IPS DF 4.7 (cell line): ENCODE measurements around the gene ATP13A4.

Experiments
- DNase-seq: peaks from one replicate; pipeline ENCODE4 v3.0.0-alpha.2; 2013; ENCODE audit warnings: low spot score; ENCODE audit errors: extremely low read depth

ATP13A4 gene

DNA sequence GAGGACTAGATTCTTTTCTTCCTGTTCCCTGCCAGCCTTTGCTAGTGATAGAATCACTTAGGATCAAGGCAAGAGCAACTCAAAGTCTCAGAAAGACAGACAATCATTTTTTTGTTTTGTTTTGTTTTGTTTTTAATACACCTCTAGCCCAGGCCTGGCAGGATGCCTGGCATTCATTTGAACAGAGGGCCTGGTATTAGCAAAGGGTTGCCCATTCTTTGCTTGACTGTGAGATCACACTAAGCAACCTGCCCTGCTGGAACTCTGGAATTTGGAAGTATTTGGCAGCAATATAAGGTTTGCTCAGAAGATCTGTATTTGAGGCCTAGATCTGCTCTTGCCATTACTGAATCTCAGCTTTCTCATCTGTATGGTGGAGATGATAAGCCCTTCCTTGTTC lies 154.4 kb downstream of the ATP13A4 start:
- no peak for DNase-seq

DNA sequence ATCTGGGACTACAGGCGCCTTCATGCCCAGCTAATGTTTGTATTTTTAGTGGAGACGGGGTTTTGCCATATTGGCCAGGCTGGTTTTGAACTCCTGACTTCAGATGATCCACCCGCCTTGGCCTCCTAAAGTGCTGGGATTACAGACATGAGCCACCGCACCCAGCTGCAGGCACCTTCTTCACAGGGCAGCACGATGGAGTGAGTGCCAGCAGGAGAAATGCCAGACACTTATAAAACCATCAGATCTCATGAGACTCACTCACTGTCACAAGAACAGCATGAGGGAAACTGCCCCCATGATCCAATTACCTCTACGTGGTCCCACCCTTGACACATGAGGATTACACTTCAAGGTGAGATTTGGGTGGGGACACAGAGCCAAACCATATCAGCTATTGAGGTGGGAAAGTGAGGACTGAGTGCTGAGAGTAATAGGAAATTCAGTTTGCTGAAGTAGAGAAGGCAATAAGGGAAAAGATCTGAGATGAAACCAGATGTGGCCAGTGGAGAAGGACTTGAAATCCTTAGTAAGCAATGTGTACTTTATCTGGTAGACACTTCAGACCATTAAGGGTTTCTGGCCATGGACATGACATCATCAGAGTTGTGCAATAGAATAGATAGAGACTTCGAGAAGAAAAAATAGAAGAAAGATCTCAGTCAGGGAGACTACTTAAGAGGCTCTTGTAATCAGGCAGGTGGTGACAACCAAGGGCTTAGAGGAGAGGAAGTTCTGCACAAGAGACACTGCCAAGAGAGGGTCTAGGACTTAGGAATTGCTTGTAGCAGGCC lies 158.0 kb downstream of the ATP13A4 start:
- DNase-seq = no peak

GRCh38 chr3:193391902-193392301 lies 162.8 kb downstream of the ATP13A4 start:
- DNase-seq = no peak

DNA sequence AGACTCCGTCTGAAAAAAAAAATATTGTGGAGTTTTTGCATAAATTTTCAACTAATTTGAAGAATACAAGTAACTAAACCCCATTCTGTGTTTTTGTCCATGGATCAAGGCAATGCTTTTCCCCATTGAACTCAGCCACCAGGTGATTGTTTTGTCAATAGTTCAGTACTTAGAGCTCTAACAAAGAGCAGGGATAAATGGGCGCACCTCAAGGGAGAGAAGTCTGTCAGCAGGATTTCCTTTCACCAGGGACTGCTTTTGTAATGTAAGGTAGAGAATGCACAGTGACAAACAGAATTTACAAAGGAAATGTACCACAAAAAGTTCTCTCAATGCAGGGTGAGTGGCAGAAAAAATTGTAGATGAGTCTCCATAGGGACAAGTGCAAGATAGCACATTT lies 165.4 kb downstream of the ATP13A4 start:
- peak; percentile 30 for DNase-seq

DNA sequence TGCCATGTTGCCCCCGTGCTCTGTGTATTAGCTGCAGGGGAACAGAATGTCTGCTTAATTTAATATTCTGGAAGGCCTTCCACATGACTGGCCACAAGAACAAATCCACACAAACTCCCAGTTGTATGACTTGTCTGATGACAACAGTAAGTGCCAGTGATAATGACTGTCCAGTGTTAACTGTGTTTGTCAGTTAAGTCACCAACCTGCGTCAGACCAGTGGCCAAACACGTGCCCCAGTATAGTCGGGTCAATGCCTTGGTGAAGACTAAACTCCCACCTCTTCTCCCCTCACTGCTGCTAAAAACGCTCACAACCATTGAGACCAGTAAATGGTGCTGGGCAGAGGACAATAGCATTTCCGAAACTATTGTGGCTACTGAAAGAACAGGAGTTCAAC lies 166.3 kb downstream of the ATP13A4 start:
- no peak for DNase-seq

DNA sequence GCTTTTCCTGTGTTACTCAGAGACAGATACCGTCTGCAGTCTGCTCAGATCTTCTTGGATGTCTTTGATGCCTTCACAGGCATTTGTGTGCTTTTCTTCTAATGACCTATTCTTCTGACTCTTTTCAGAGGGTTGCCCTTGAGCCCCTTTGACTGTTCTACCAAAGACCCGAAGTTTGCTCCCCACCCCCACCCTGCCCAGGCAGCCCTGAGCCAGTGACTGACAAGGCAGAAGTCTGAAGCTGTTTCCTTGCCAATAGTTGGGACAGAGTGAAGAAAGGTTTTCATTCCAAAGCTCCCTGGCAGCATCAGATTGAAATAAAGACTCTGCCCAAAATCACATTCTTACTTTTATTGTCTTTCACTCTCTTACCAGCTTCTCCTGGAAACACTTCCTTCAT lies 167.1 kb downstream of the ATP13A4 start:
- DNase-seq = no peak

GRCh38 chr3:193378706-193379105 lies 176.0 kb downstream of the ATP13A4 start, which contains the start of gene ATP13A5:
Gene ATP13A5, minus strand, starts transcription at chr3:193378753. Its CDS starts 28 bp downstream, at chr3:193378725.
- DNase-seq = no peak

- DNase-seq = no peak
Observed at GRCh38 chr3:193377591-193377990, 177.1 kb downstream of the ATP13A4 start.

DNA sequence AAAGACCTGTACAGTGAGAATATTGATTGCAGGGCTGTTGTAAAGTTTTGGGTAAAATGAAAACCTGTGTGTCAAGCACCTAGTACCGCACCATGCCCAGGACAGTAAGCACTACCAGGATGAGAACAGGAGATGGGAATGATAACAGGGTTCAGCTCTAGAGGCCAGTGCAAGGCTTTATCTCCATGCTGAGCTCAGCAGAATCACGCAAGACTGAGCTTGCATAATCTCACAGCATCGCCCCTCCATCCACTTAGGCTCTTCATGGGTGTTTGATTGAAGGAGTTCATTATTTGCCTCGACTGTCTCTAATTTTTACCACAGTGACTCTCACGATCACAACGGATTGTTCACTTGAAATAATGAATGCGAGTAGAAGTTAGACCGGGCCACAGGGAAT lies 179.1 kb downstream of the ATP13A4 start:
- DNase-seq = no peak

GRCh38 chr3:193372783-193373182 lies 181.9 kb downstream of the ATP13A4 start:
- DNase-seq = no peak

- no peak for DNase-seq
Observed at GRCh38 chr3:193367868-193368267, 186.8 kb downstream of the ATP13A4 start.

GRCh38 chr3:193357291-193357690 lies 197.4 kb downstream of the ATP13A4 start:
- DNase-seq = no peak

GRCh38 chr3:193354423-193354822 lies 200.3 kb downstream of the ATP13A4 start:
- DNase-seq = no peak
